Peyer's patch (tissue), 4 donors: ENCODE measurements around the gene LILRB2. TPM values are rescaled to one million over a fixed set of nuclear protein-coding genes. Genes with fewer than 3 reads are reported as not detected.

Source experiments
- DNase-seq, 3 donors: peaks; one replicate each; pipeline ENCODE4 v3.0.0-alpha.2; 2017 to 2019
- H3K27ac ChIP-seq, 4 donors: fragments of 200-600 bp; sonication (generic); one replicate each; pipeline ENCODE4 v1.5.1; 2016 to 2019
- H3K27me3 ChIP-seq, 2 donors: fragments of 200-600 bp; sonication (generic); one replicate each; pipeline ENCODE4 v1.5.1; 2019
- H3K36me3 ChIP-seq, 3 donors: fragments of 200-600 bp; sonication (generic); one replicate each; pipeline ENCODE4 v1.5.1; 2016 to 2019
- H3K4me1 ChIP-seq, 4 donors: fragments of 200-600 bp; sonication (generic); one replicate each; pipeline ENCODE4 v1.5.1; 2016 to 2019
- H3K4me3 ChIP-seq, 4 donors: fragments of 200-600 bp; sonication (generic); 1 replicate in 3 of 4; 2 replicates in 1 of 4; pipeline ENCODE4 v1.5.1; 2016 to 2019; ENCODE audit warnings: mild to moderate bottlenecking in 1 of 4
- H3K9me3 ChIP-seq, 4 donors: fragments of 200-600 bp; sonication (generic); one replicate each; pipeline ENCODE4 v1.5.1; 2016 to 2019; ENCODE audit warnings: mild to moderate bottlenecking in 1 of 4
- POLR2A ChIP-seq, 2 donors: fragments of 450-650 bp; IDR thresholded peaks; one replicate each; pipeline ENCODE4 v1.5.1; 2017; ENCODE audit warnings: antibody characterized with exemption in 2 of 2, mild to moderate bottlenecking in 2 of 2, moderate library complexity in 2 of 2
- total RNA-seq, 4 donors: library from RNA; depleted of rRNA; stranded (reverse); fragments of >200 nt; gene quantifications; one replicate each; pipeline ENCODE4 v1.1.0, GENCODE V29; 2016
- TF ChIP-seq, protein P1 (sequence below), 6 experiments: fragments of 450-650 bp in 4 of 6; fragments of 200-600 bp in 2 of 6; sonication (generic) in 1 of 6; IDR thresholded peaks; one replicate each; pipeline ENCODE4 v1.5.1; 2017 to 2019; ENCODE audit warnings: antibody characterized with exemption in 6 of 6, mild to moderate bottlenecking in 3 of 6, moderate library complexity in 1 of 6

LILRB2 gene
- total RNA-seq, 4 donors from 2014 or later = 0.53 to 11.6 (median 1.6) TPM

DNA sequence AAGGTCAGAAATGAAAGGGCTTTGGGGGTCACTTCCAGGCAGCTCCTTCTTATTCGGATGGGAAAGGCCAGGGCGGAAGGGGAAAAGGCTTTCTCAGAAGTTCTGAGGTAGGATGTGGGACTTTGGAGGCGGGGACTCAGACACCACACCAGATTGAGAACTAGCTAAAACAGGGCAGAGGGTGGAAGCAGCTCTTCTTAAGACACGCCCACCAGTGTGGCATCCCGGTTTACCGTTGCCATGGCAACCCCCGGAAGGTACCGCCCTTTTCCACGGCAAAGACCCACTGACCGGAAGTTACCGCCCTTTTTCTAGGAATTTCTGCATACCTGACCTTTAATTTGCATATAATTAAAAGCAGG, 35.8 kb upstream of the LILRB2 start:
- Histone ChIP-seq H3K27me3 (no peaks in the 10 kb centered on the region), H3K4me3 (no peak overlapping the region), H3K4me1 (no peaks in the 10 kb centered on the region), H3K9me3 (no peaks in the 10 kb centered on the region), H3K27ac (no peak overlapping the region), H3K36me3 (no peaks in the 10 kb centered on the region)
- no peak for DNase-seq
- TF ChIP-seq POLR2A (IDR thresholded peaks at IDR 0.05) = no peak
- TF ChIP-seq, protein P1, sequence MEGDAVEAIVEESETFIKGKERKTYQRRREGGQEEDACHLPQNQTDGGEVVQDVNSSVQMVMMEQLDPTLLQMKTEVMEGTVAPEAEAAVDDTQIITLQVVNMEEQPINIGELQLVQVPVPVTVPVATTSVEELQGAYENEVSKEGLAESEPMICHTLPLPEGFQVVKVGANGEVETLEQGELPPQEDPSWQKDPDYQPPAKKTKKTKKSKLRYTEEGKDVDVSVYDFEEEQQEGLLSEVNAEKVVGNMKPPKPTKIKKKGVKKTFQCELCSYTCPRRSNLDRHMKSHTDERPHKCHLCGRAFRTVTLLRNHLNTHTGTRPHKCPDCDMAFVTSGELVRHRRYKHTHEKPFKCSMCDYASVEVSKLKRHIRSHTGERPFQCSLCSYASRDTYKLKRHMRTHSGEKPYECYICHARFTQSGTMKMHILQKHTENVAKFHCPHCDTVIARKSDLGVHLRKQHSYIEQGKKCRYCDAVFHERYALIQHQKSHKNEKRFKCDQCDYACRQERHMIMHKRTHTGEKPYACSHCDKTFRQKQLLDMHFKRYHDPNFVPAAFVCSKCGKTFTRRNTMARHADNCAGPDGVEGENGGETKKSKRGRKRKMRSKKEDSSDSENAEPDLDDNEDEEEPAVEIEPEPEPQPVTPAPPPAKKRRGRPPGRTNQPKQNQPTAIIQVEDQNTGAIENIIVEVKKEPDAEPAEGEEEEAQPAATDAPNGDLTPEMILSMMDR (IDR thresholded peaks at IDR 0.05) = no peak

DNA sequence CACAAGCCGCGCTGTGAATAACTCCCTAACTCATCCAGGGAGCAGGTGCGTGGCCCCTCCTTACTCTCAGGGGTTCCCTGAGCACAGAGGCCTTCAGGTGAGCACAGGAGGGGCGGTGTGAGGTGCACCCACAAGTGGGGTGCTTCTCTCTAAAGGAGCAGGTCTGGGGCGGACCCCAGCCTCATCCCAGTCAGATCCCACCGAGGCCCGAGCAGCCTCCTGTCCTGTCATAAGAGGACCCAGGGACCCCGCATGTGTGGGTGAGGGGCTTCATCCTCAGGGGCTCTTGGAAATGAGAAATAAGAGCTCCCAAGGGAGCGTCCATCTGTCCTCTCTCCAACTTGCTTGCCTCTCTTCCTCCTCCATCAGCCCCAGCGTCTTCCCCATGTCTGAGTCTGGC, 35.0 kb upstream of the LILRB2 start:
- Histone ChIP-seq H3K27ac (no peak overlapping the region), H3K4me1 (no peaks in the 10 kb centered on the region), H3K36me3 (no peaks in the 10 kb centered on the region), H3K27me3 (no peaks in the 10 kb centered on the region), H3K9me3 (no peaks in the 10 kb centered on the region), H3K4me3 (no peak overlapping the region)
- DNase-seq = no peak
- TF ChIP-seq, protein P1 (IDR thresholded peaks at IDR 0.05) = no peak
- TF ChIP-seq POLR2A (IDR thresholded peaks at IDR 0.05) = no peak

DNA sequence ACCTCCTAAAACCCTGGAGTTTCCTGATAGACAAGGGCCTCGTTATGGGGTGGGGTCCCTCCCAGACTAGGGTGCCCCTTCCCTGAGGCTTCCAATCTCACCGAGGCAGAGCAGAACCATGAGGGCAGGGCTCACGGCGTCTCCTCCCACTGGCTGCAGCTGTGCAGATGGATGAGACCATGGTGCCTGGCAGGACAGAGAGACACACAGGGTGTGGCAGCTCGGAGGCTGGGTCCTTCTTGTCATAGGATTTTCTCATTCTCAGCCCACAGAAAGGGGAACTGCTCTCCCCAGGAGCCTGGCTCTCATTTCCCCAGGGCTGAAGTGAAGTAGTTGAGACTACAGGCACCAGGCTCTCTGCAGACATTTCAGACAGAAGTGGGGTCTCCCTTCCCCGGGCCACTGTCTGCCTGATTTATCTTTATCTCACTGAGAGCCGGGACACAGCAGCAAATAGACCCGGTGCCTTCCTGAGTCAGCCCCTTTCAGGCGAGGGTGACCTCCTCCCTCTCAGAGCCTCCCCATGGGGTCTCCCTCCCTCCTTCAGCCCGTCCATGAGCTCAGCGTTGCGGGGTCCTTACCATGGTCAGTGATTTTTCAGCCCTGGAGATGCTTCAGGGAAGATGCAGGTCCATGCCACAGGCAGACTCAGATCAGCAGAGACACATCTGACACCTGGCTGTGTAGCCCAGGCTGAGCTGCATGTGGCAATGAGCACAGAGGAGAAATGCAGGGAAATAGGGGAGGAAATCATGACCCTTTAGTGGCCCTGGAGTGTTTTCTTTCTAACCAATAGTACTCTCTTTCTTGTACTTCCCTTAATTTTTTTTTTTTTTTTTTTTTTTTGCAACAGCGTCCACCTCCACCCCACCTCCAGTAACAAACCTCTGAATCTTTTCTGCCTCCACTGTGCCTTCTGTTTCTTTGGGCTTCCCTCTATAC, 31.8 kb upstream of the LILRB2 start, which contains the start of gene LILRA5:
TSS of gene LILRA5 (minus strand) at position 731 of the 942 bp plus-strand sequence. CDS start at position 584, 147 bp downstream.
- TF ChIP-seq, protein P1 (IDR thresholded peaks at IDR 0.05) = no peak
- TF ChIP-seq POLR2A (IDR thresholded peaks at IDR 0.05) = no peak
- no peak within 1 kb of the TSS for H3K27ac ChIP-seq

DNA sequence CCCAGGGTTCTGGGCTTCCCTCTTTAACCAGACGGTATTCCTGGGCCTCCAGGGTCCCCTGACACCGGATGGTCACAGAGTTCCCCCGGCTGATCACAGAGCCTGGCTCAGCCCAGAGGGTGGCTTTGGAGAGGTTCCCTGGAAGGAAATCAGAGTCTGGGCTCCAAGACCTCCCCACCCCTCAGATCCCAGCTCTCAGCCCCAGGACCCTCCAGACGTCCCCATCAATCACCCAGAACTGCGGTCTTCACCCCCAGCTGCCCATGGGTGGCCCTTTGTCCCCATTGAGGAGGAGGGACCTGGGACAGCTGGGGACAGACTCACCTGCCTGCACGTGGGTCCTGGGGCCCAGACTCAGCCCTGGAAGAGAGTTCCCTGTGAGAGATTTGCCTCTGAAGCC, 31.1 kb upstream of the LILRB2 start:
- H3K27ac ChIP-seq = no peak overlapping the region
- no peak for DNase-seq
- no peaks in the 10 kb centered on the region for H3K36me3 ChIP-seq
- TF ChIP-seq POLR2A (IDR thresholded peaks at IDR 0.05) = no peak
- TF ChIP-seq, protein P1 (IDR thresholded peaks at IDR 0.05) = no peak
- no peaks in the 10 kb centered on the region for H3K4me1 ChIP-seq
- no peaks in the 10 kb centered on the region for H3K9me3 ChIP-seq
- no peak overlapping the region for H3K4me3 ChIP-seq
- H3K27me3 ChIP-seq = no peaks in the 10 kb centered on the region

More for the DNA sequence above, 31.8 kb upstream of the LILRB2 start, which contains the start of gene LILRA5:
- Histone ChIP-seq H3K9me3 (no peaks in the 10 kb centered on the region), H3K4me1 (no peaks in the 10 kb centered on the region), H3K27me3 (no peaks in the 10 kb centered on the region), H3K4me3 (no peak within 1 kb of the TSS), H3K36me3 (no peaks in the 10 kb centered on the region)
- DNase-seq = no peak

DNA sequence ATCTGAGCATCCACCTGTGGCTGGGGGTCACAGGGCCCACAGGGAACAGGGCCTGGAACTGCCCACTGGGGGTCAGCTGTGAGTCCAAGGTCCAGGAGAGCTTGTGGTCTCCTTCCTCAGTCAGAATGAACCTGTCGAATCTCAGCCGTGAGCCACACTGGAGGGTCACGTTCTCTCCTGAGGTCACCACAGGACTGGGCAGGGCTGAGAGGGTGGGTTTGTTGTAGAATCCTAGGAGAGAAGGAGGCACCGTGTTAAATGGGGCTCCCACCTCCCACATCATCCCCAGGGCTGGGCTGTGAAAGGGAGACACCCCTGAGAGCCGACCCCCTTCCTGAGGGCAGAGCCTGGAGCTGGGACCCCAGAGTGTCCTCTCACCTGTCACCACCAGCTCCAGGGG, 30.6 kb upstream of the LILRB2 start:
- H3K4me3 ChIP-seq = no peak overlapping the region
- TF ChIP-seq POLR2A (IDR thresholded peaks at IDR 0.05) = no peak
- TF ChIP-seq, protein P1 (IDR thresholded peaks at IDR 0.05) = no peak
- H3K36me3 ChIP-seq = no peaks in the 10 kb centered on the region
- no peak overlapping the region for H3K27ac ChIP-seq
- DNase-seq = no peak
- H3K9me3 ChIP-seq = no peaks in the 10 kb centered on the region
- H3K27me3 ChIP-seq = no peaks in the 10 kb centered on the region
- no peaks in the 10 kb centered on the region for H3K4me1 ChIP-seq
